Osteocyte (in vitro differentiated cells): ENCODE data around the gene HDDC2. TPM values are rescaled to one million over a fixed set of nuclear protein-coding genes. Genes with fewer than 3 reads are reported as not detected.
A peak's percentile ranks its signal among the peaks of the same experiment; 100 is the strongest.

Experiments used
- DNase-seq: peaks from one replicate; pipeline ENCODE4 v3.0.0; 2021; ENCODE audit warnings: mixed read lengths; ENCODE audit not compliant: unreplicated experiment; ENCODE audit errors: extremely low spot score
- H3K27ac Mint-ChIP-seq: one replicate; pipeline ENCODE4 v1.8.0; 2021; ENCODE audit warnings: mild to moderate bottlenecking, mixed read lengths; ENCODE audit not compliant: unreplicated experiment
- H3K27me3 Mint-ChIP-seq: one replicate; pipeline ENCODE4 v1.8.0; 2021; ENCODE audit warnings: mixed read lengths; ENCODE audit not compliant: unreplicated experiment
- H3K36me3 Mint-ChIP-seq: one replicate; pipeline ENCODE4 v1.8.0; 2021; ENCODE audit warnings: mixed read lengths; ENCODE audit not compliant: unreplicated experiment
- H3K4me1 Mint-ChIP-seq: one replicate; pipeline ENCODE4 v1.8.0; 2021; ENCODE audit warnings: mixed read lengths; ENCODE audit not compliant: unreplicated experiment
- H3K4me3 Mint-ChIP-seq: one replicate; pipeline ENCODE4 v1.8.0; 2021; ENCODE audit warnings: mild to moderate bottlenecking, moderate library complexity, mixed read lengths; ENCODE audit not compliant: unreplicated experiment
- H3K9me3 Mint-ChIP-seq: one replicate; pipeline ENCODE4 v1.8.0; 2021; ENCODE audit warnings: mixed read lengths; ENCODE audit not compliant: unreplicated experiment
- total RNA-seq: library from RNA; stranded (reverse); gene quantifications from 2 replicates; pipeline ENCODE4 v1.2.1, GENCODE V29; 2021
- TF ChIP-seq, protein P1 (sequence below): fragments of 200-600 bp; sonication (generic); IDR thresholded peaks from 2 replicates; pipeline ENCODE4 v1.5.0; 2021; ENCODE audit warnings: antibody characterized with exemption, mild to moderate bottlenecking, moderate library complexity

The HDDC2 gene
- total RNA-seq, 1 donor from 2014 or later = 56.6 TPM

- H3K4me1 Mint-ChIP-seq = peaks cover 4% of the 10 kb centered on the region
- peak; percentile 76 for DNase-seq
- TF ChIP-seq, protein P1, sequence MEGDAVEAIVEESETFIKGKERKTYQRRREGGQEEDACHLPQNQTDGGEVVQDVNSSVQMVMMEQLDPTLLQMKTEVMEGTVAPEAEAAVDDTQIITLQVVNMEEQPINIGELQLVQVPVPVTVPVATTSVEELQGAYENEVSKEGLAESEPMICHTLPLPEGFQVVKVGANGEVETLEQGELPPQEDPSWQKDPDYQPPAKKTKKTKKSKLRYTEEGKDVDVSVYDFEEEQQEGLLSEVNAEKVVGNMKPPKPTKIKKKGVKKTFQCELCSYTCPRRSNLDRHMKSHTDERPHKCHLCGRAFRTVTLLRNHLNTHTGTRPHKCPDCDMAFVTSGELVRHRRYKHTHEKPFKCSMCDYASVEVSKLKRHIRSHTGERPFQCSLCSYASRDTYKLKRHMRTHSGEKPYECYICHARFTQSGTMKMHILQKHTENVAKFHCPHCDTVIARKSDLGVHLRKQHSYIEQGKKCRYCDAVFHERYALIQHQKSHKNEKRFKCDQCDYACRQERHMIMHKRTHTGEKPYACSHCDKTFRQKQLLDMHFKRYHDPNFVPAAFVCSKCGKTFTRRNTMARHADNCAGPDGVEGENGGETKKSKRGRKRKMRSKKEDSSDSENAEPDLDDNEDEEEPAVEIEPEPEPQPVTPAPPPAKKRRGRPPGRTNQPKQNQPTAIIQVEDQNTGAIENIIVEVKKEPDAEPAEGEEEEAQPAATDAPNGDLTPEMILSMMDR = no peak
- no peak overlapping the region for H3K4me3 Mint-ChIP-seq
- peaks cover 12% of the 10 kb centered on the region for H3K36me3 Mint-ChIP-seq
- H3K27ac Mint-ChIP-seq = no peak overlapping the region
- H3K9me3 Mint-ChIP-seq = no peaks in the 10 kb centered on the region
- no peaks in the 10 kb centered on the region for H3K27me3 Mint-ChIP-seq
Measured at GRCh38 chr6:125267806-125268523, 33.8 kb downstream of the HDDC2 start.

GRCh38 chr6:125264476-125264875 is 37.3 kb downstream of the HDDC2 start:
- H3K4me3 Mint-ChIP-seq = no peak overlapping the region
- H3K9me3 Mint-ChIP-seq = no peaks in the 10 kb centered on the region
- H3K27me3 Mint-ChIP-seq = no peaks in the 10 kb centered on the region
- peaks cover 27% of the 10 kb centered on the region for H3K4me1 Mint-ChIP-seq
- TF ChIP-seq, protein P1 = no peak
- H3K27ac Mint-ChIP-seq = no peak overlapping the region
- H3K36me3 Mint-ChIP-seq = no peaks in the 10 kb centered on the region
- no peak for DNase-seq

GRCh38 chr6:125262016-125263013 is 39.5 kb downstream of the HDDC2 start:
- Mint-ChIP-seq H3K27me3 (no peaks in the 10 kb centered on the region), H3K4me3 (peak overlapping the region; percentile 58), H3K9me3 (no peaks in the 10 kb centered on the region), H3K36me3 (no peaks in the 10 kb centered on the region), H3K27ac (peak overlapping the region; percentile 87), H3K4me1 (peaks cover 31% of the 10 kb centered on the region)
- peak; percentile 83 for DNase-seq
- TF ChIP-seq, protein P1 = no peak

- no peaks in the 10 kb centered on the region for H3K9me3 Mint-ChIP-seq
- no peak overlapping the region for H3K27ac Mint-ChIP-seq
- H3K4me1 Mint-ChIP-seq = peaks cover 41% of the 10 kb centered on the region
- H3K27me3 Mint-ChIP-seq = no peaks in the 10 kb centered on the region
- no peak for DNase-seq
- H3K36me3 Mint-ChIP-seq = no peaks in the 10 kb centered on the region
- H3K4me3 Mint-ChIP-seq = no peak overlapping the region
- TF ChIP-seq, protein P1 = no peak
Measured at GRCh38 chr6:125259354-125259736, 42.4 kb downstream of the HDDC2 start.
